ENCODE results near the gene MAN2A2.

MAN2A2 gene

DNA sequence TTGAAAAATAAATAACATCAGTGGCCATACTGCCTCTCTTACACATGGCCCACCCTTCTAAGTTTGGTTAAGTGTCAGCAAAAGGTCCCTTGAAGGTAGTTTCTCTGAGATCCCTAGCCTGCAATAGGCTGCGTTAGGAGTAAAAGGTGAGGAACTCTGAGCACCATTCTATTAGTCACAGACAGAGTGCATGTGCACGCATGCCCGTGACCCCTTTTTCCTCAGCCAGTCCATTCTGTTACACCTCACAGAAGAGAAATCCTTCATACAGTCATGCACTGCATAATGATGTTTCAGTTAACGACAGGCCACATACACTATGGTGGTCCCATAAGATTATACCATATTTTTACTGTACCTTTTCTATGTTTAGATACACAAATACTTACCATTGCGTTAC lies 64.1 kb downstream of the MAN2A2 start:
- no peak for DNase-seq (ENCODE audit: low spot score)

GRCh38 chr15:90968434-90968833 lies 65.3 kb downstream of the MAN2A2 start:
- DNase-seq (ENCODE audit: low spot score), result no peak

DNA sequence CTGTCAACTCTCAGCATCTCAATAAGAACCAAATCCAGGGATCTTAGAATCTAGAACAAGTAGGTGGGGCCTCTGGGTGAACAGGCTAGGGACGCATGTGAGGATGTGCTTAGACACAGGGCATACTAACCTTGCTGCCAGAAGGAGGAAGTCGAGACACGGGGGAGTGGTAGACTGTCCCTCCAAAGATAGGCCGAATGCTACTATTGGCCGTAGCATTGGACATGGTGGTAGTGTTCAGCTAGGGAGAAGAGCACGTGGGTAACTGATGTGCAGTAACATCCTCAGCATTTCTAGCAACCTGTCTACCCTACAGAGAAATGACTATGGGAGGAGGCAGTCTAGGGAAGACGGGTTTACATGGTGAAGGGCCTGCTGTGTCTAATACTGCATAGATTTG lies 67.2 kb downstream of the MAN2A2 start:
- DNase-seq (ENCODE audit: low spot score), result no peak

DNA sequence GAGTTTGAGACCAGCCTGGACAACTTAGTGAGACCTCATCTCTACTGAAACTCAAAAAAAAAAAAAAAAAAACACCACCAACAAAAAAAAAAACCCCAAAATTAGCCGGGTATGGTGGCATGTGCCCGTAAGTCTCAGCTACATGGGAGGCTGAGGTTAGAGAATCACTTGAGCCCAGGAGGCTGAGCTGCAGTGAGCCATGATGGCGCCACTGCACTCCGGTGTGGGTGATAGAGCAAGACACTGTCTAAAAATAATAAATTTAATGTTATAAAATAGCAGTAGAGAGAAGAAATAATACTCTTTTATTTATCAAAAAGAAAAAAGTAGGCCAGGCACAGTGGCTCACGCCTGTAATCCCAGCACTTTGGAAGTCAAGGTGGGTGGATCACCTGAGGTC lies 69.0 kb downstream of the MAN2A2 start:
- DNase-seq (ENCODE audit: low spot score), result no peak
